Kidney (tissue), 22 donors: ENCODE data around the gene PITRM1. TPM values are rescaled to one million over a fixed set of nuclear protein-coding genes. Genes with fewer than 3 reads are reported as not detected.
"Not testable (repeated sequence)": the region's sequence is repeated elsewhere in the genome, so short reads cannot be mapped to it uniquely, and the experiment has no call there.

ENCODE experiments used
- DNase-seq, 5 donors: peaks; one replicate each; pipeline ENCODE4 v3.0.0-alpha.2; 2013 to 2020
- FAIRE-seq: peaks from 2 replicates; lab custom pipeline; 2012; peaks lifted over from hg19 to GRCh38; lab: Jason Lieb, UNC
- H3K27ac ChIP-seq, 2 donors: one replicate each; pipeline ENCODE4 v1.7.0; 2013; ENCODE audit warnings: low read depth in 2 of 2, low read length in 2 of 2, inconsistent platforms in 1 of 2
- H3K27me3 ChIP-seq: one replicate; pipeline ENCODE4 v1.7.1; 2013; ENCODE audit warnings: low read length, inconsistent platforms; ENCODE audit not compliant: control insufficient read depth, insufficient read depth
- H3K36me3 ChIP-seq, 3 donors: one replicate each; pipeline versions ENCODE4 v1.7.0 to v1.7.1; 2013; ENCODE audit warnings: low read length in 3 of 3, control low read depth in 1 of 3, inconsistent platforms in 1 of 3; ENCODE audit not compliant: insufficient read depth in 3 of 3, control insufficient read depth in 2 of 3
- H3K4me1 ChIP-seq, 3 donors: one replicate each; pipeline versions ENCODE4 v1.7.0 to v1.7.1; 2013; ENCODE audit warnings: low read length in 3 of 3, inconsistent platforms in 1 of 3, low read depth in 1 of 3; ENCODE audit not compliant: control insufficient read depth in 2 of 3, insufficient read depth in 2 of 3
- H3K4me3 ChIP-seq, 3 donors: one replicate each; pipeline versions ENCODE4 v1.7.0 to v1.8.1; 2013; ENCODE audit warnings: low read length in 3 of 3, control low read depth in 1 of 3, inconsistent platforms in 1 of 3
- H3K9ac ChIP-seq, 3 donors: one replicate each; pipeline versions ENCODE4 v1.7.0 to v1.7.1; 2013; ENCODE audit warnings: low read length in 3 of 3, control low read depth in 1 of 3, inconsistent platforms in 1 of 3
- H3K9me3 ChIP-seq, 3 donors: one replicate each; pipeline versions ENCODE4 v1.7.0 to v1.7.1; 2013; ENCODE audit warnings: low read length in 3 of 3, control low read depth in 1 of 3, inconsistent platforms in 1 of 3; ENCODE audit not compliant: control insufficient read depth in 2 of 3, insufficient read depth in 1 of 3
- CTCF ChIP-seq: IDR thresholded peaks from 3 replicates; pipeline ENCODE4 v1.5.1; 2012; ENCODE audit warnings: mild to moderate bottlenecking, moderate library complexity, borderline replicate concordance; ENCODE audit not compliant: insufficient read depth; ENCODE audit errors: extremely low read depth
- intact Hi-C: fragments of 100-400 bp; cut with DNase I; formaldehyde crosslinking; loops from one replicate; pipeline ENCODE4 v1.11.1; 2022
- long read RNA-seq, 10 donors: library from polyadenylated mRNA in 1 of 10; unstranded in 1 of 10; transcript quantifications; one replicate each; pipeline ENCODE4 v2.0.0 and lab custom pipeline, GENCODE V29; 2021 to 2026
- polyA plus RNA-seq: library from polyadenylated mRNA; stranded (reverse); fragments of 350-450 nt; fragmentation: Illumina TruSeq; extraction: RNeasy Lipid Tissue Mini Kit (QIAGEN cat#74804); gene quantifications from one replicate; pipeline ENCODE4 v1.2.3, GENCODE V29; 2014; ENCODE audit warnings: low read depth, low replicate concordance; ENCODE audit not compliant: insufficient read depth
- total RNA-seq: library from RNA; stranded (reverse); fragmentation: NEBNext Ultra II Directional; extraction: Animal tissue kit (Norgen Biotek cat#: 25700); gene quantifications from one replicate; pipeline ENCODE4 v1.2.1, GENCODE V29; 2021
- donor health status: control.
- donor health status: control.
- donor health status: control.
- donor health status: control.
- donor health status: control.
- donor health status: DM: yes; HTN: yes; CAD: no.
- donor health status: Normal renal cell carcinoma (clear cell type).

The PITRM1 gene
- total RNA-seq (60.7 TPM), polyA plus RNA-seq (28.8 TPM)
- long read RNA-seq, donor 1, partial matches to known transcripts: 0 of 1 reads
- long read RNA-seq, donor 1, other reads (novel, unspliced or antisense): 0 of 1 reads
- long read RNA-seq, donor 2, partial matches to known transcripts: 0 of 5 reads
- long read RNA-seq, donor 2, other reads (novel, unspliced or antisense): 0 of 5 reads
- long read RNA-seq, donor 3, partial matches to known transcripts: 6 of 8 reads
- long read RNA-seq, donor 3, other reads (novel, unspliced or antisense): 0 of 8 reads
- long read RNA-seq, donor 4, partial matches to known transcripts: 6 of 12 reads
- long read RNA-seq, donor 4, other reads (novel, unspliced or antisense): 0 of 12 reads
- long read RNA-seq, donor 5: 0 reads
- long read RNA-seq, donor 6: 0 reads
- long read RNA-seq, donor 7, transcript PITRM1-201 (27 exons, 3,450 nt): major isoform, 5 of 27 reads
- long read RNA-seq, donor 7, partial matches to known transcripts: 13 of 27 reads
- long read RNA-seq, donor 7, other reads (novel, unspliced or antisense): 9 of 27 reads
- long read RNA-seq, donor 8, partial matches to known transcripts: 0 of 1 reads
- long read RNA-seq, donor 8, other reads (novel, unspliced or antisense): 0 of 1 reads
- long read RNA-seq, donor 9: 0 reads
- long read RNA-seq, donor 10: 0 reads

GRCh38 chr10:3172446-3173170 is at the start of gene PITRM1:
Gene PITRM1, minus strand, starts transcription at chr10:3172782. Its CDS starts 10 bp downstream, at chr10:3172772.
- intact Hi-C loops: no loop called here
- peak within 1 kb of the TSS; percentile 43 to 96 (median 68) for H3K9ac ChIP-seq
- peaks cover 0 to 10% (median 8%) of the 10 kb centered on the region in 3 donors for H3K36me3 ChIP-seq
- H3K27me3 ChIP-seq: no peaks in the 10 kb centered on the region
- DNase-seq (peak; percentile 99 to 100 (median 99)), FAIRE-seq (no peak)
- peaks cover 0 to 4% (median 0%) of the 10 kb centered on the region in 3 donors for H3K4me1 ChIP-seq
- peak within 1 kb of the TSS; percentile 76 to 91 for H3K27ac ChIP-seq
- H3K9me3 ChIP-seq: no peaks in the 10 kb centered on the region
- TF ChIP-seq CTCF: no peak
- H3K4me3 ChIP-seq: peak within 1 kb of the TSS; percentile 69 to 91 (median 71)

- no peak for TF ChIP-seq CTCF
- intact Hi-C loops: no loop called here
- Histone ChIP-seq H3K36me3 (no peaks in the 10 kb centered on the region), H3K4me1 (no peaks in the 10 kb centered on the region), H3K9me3 (no peaks in the 10 kb centered on the region), H3K27ac (no peak overlapping the region), H3K27me3 (no peaks in the 10 kb centered on the region), H3K4me3 (no peak overlapping the region), H3K9ac (no peak overlapping the region)
- DNase-seq (no peak), FAIRE-seq (no peak)
Measured at GRCh38 chr10:3222068-3222467, 49.5 kb upstream of the PITRM1 start.

- H3K27me3 ChIP-seq, H3K9ac ChIP-seq, FAIRE-seq, H3K4me1 ChIP-seq, DNase-seq, H3K9me3 ChIP-seq, intact Hi-C loops, H3K36me3 ChIP-seq, H3K4me3 ChIP-seq, H3K27ac ChIP-seq: not testable (repeated sequence)
Measured at GRCh38 chr10:3221601-3222000, 49.0 kb upstream of the PITRM1 start.
